HEK293 (cell line): ENCODE data around the gene ALG5.

ENCODE experiments used
- CTCF ChIA-PET: fragments of 350-600 bp; formaldehyde crosslinking; extraction: SDS; loops from one replicate; lab custom pipeline; 2021; ENCODE audit warnings: antibody characterized with exemption; lab: Yijun Ruan, JAX
- POLR2A ChIA-PET: fragments of 300-600 bp; formaldehyde crosslinking; extraction: SDS; loops from one replicate; lab custom pipeline; 2020; ENCODE audit warnings: antibody characterized with exemption, inconsistent platforms; lab: Yijun Ruan, JAX
- H3K27ac ChIP-seq: fragments of 200-500 bp; sonication (Bioruptor generic); 2 replicates; pipeline ENCODE4 v1.5.1; 2014; ENCODE audit warnings: low read depth, low read length, control low read depth, inconsistent platforms; ENCODE audit errors: extremely low read depth
- H3K36me3 ChIP-seq, 2 experiments: fragments of 200-500 bp in 1 of 2; sonication (Bioruptor generic) in 1 of 2; 1 replicate in 1 of 2; 2 replicates in 1 of 2; pipeline ENCODE4 v1.5.1; 2014 to 2017; ENCODE audit warnings: inconsistent platforms in 2 of 2, low read length in 2 of 2; ENCODE audit not compliant: control insufficient read depth in 2 of 2, insufficient read depth in 1 of 2
- H3K4me1 ChIP-seq: fragments of 200-500 bp; sonication (Bioruptor generic); 2 replicates; pipeline ENCODE4 v1.5.1; 2014; ENCODE audit warnings: mild to moderate bottlenecking, low read length, inconsistent platforms; ENCODE audit not compliant: control insufficient read depth, insufficient read depth
- H3K4me3 ChIP-seq: 2 replicates; pipeline ENCODE4 v1.5.1; 2011; ENCODE audit warnings: low read depth, mild to moderate bottlenecking, control low read depth, low read length, moderate library complexity
- H3K9me3 ChIP-seq: fragments of 200-500 bp; sonication (Bioruptor generic); 2 replicates; pipeline ENCODE4 v1.5.1; 2014; ENCODE audit warnings: low read depth, low read length, inconsistent platforms; ENCODE audit not compliant: control insufficient read depth, insufficient read depth
- KLF1 ChIP-seq: fragments of 450-650 bp; formaldehyde crosslinking; IDR thresholded peaks from 2 replicates; pipeline ENCODE4 v1.5.1; 2016; ENCODE audit warnings: missing biosample characterization, missing genetic modification characterization
- SCRT1 ChIP-seq: fragments of 450-650 bp; formaldehyde crosslinking; IDR thresholded peaks from 2 replicates; pipeline ENCODE4 v1.5.1; 2016; ENCODE audit warnings: missing biosample characterization, missing genetic modification characterization, borderline replicate concordance
- ZBTB20 ChIP-seq: fragments of 450-650 bp; formaldehyde crosslinking; IDR thresholded peaks from 2 replicates; pipeline ENCODE4 v1.5.1; 2016; ENCODE audit warnings: missing biosample characterization, missing genetic modification characterization
- ZBTB7A ChIP-seq: fragments of 450-650 bp; formaldehyde crosslinking; IDR thresholded peaks from 2 replicates; pipeline ENCODE4 v1.5.1; 2016; ENCODE audit warnings: low read depth, missing biosample characterization, missing genetic modification characterization
- ZNF221 ChIP-seq: fragments of 450-650 bp; formaldehyde crosslinking; IDR thresholded peaks from 2 replicates; pipeline ENCODE4 v1.5.1; 2017; ENCODE audit warnings: missing biosample characterization, missing genetic modification characterization, borderline replicate concordance
- ZNF391 ChIP-seq: fragments of 450-650 bp; formaldehyde crosslinking; IDR thresholded peaks from 2 replicates; pipeline ENCODE4 v1.5.1; 2016; ENCODE audit warnings: low read depth, missing biosample characterization, missing genetic modification characterization, borderline replicate concordance
- ZNF404 ChIP-seq: fragments of 450-650 bp; formaldehyde crosslinking; IDR thresholded peaks from 2 replicates; pipeline ENCODE4 v1.5.1; 2017; ENCODE audit warnings: missing biosample characterization, missing genetic modification characterization
- ZNF473 ChIP-seq: fragments of 450-650 bp; formaldehyde crosslinking; IDR thresholded peaks from 2 replicates; pipeline ENCODE4 v1.5.1; 2017; ENCODE audit warnings: missing biosample characterization, missing genetic modification characterization
- ZNF530 ChIP-seq: fragments of 450-650 bp; formaldehyde crosslinking; IDR thresholded peaks from 2 replicates; pipeline ENCODE4 v1.5.1; 2016; ENCODE audit warnings: low read depth, missing biosample characterization, missing genetic modification characterization
- ZNF654 ChIP-seq: fragments of 450-650 bp; formaldehyde crosslinking; IDR thresholded peaks from 2 replicates; pipeline ENCODE4 v1.5.1; 2016; ENCODE audit warnings: low read depth, missing biosample characterization, missing genetic modification characterization
- TF ChIP-seq, protein P1 (sequence below): fragments of 450-650 bp; formaldehyde crosslinking; IDR thresholded peaks from 2 replicates; pipeline ENCODE4 v1.5.1; 2017; ENCODE audit warnings: missing biosample characterization, missing genetic modification characterization
- TF ChIP-seq, protein P2 (sequence below): fragments of 450-650 bp; formaldehyde crosslinking; IDR thresholded peaks from 2 replicates; pipeline ENCODE4; 2016; ENCODE audit warnings: missing biosample characterization, missing genetic modification characterization
- TF ChIP-seq, protein P3 (sequence below): fragments of 450-650 bp; formaldehyde crosslinking; IDR thresholded peaks from 2 replicates; pipeline ENCODE4 v1.5.1; 2016; ENCODE audit warnings: missing biosample characterization, missing genetic modification characterization
- TF ChIP-seq, protein P4 (sequence below): fragments of 450-650 bp; formaldehyde crosslinking; IDR thresholded peaks from 2 replicates; pipeline ENCODE4 v1.5.1; 2016; ENCODE audit warnings: missing biosample characterization, missing genetic modification characterization

The ALG5 gene

DNA sequence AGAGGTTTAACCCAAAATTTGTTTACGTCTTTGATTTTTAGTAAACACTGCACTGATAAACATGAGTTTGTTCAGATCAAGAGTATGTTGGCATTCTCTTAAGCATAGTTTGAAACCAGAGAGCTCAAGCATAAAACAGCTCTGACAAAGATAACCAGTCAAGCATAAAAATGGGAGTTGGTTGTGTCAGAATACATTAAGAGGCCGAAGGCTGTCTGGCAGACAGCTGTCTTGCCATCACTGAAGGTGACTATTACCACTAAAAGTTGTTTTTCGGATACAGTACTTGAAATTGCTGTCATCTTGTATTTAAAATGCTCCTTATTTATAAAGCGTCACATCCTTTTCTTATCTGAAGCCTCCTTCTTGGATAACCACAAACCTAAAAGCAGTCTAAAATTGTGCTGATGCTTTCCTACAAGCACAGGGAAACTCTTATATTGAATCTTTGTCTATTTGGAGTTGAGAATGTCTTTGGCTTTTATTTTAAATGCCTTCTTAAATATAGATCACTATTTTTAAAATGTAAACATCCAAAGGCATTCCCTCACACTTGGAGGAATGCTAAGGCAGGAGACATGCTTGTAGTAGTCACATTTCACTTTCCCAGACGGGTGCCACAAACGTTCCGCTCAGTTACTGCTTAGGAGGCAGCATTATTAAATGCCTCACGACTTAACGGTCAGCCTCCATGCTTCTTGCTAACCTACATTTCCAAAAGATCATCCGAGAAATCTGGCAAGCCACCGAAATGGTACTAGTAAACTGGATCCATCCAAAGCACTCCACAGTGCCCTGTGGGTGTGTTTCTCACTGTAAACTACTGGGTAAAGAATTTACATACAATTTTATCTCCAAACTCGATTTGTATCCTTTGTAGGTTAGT lies 80.7 kb downstream of the ALG5 start (continued):
- TF ChIP-seq ZNF530 (tag by site-specific recombination) (no peak), ZNF654 (no peak), ZNF473 (tag by site-specific recombination) (no peak)

DNA sequence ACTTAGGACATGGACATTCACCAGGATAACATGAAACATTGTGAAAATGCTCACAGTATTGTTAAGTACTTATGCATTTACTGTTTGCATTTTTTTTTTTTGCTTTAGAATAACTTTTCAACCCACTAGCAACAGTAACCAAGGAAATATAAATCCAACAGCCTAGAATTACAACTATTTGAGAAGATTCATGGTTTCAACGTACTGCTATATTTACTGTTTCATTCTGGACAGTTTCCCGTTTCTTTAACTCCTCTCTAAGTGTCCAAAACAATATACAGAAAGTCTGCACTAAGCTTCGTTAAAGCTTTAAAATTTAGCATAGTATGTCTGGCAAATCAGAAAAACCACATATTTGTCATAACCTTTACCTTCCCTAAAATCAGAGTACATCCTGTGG lies 81.8 kb downstream of the ALG5 start:
- CTCF ChIA-PET = no interaction called here
- no peak overlapping the region for H3K4me3 ChIP-seq

DNA sequence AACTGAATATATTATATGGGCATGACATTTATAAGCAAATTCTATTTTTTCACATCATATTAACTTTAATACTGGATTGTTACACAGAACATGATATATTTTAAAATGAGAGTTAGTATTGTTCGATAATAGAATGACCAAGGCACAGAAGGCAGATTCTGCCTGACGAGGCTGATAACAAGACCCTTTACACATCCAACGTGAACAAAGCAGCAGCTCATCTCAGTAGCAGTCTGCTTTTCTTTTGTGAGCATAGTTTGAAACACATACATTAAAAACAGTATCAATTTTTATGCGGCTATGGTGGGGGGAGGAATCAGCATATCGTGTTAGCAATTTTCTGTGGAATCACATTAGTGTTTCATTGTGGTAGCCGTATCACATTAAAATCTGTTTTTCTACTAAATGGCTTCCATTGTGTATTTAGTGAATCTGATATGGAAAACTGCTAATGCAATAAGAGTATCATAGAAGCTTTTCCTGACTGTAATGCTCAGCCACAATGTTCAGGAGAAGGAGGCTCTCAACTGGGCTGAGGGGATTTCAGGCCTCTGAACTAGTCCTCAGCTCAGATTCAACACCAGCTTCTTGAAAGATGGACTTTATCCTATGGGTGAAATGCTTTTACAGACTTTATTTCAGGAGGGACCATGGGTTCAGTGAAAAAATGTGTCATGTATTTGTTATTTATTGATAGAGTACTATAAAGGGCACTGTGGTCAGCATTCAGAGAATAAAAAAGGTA lies 83.1 kb downstream of the ALG5 start:
- Histone ChIP-seq H3K9me3 (no peaks in the 10 kb centered on the region), H3K27ac (no peak overlapping the region), H3K36me3 (no peaks in the 10 kb centered on the region), H3K4me3 (no peak overlapping the region)
- TF ChIP-seq ZBTB20 (peak; percentile 35; the same call in 1 of the 2 replicates), KLF1 (tag by site-specific recombination) (no peak)
- TF ChIP-seq, protein P1, sequence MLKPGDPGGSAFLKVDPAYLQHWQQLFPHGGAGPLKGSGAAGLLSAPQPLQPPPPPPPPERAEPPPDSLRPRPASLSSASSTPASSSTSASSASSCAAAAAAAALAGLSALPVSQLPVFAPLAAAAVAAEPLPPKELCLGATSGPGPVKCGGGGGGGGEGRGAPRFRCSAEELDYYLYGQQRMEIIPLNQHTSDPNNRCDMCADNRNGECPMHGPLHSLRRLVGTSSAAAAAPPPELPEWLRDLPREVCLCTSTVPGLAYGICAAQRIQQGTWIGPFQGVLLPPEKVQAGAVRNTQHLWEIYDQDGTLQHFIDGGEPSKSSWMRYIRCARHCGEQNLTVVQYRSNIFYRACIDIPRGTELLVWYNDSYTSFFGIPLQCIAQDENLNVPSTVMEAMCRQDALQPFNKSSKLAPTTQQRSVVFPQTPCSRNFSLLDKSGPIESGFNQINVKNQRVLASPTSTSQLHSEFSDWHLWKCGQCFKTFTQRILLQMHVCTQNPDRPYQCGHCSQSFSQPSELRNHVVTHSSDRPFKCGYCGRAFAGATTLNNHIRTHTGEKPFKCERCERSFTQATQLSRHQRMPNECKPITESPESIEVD (tag by site-specific recombination) = peak; percentile 57
- TF ChIP-seq, all 188 proteins: peak for 2
- ChIA-PET POLR2A (interaction anchor here (0.8 kb wide), 1 partner anchor 85 kb away, joined by 3 read pairs; the partner anchor contains the start of gene EXOSC8), CTCF (interaction anchor here (0.8 kb wide), 1 partner anchor 66 kb away, joined by 3 read pairs; no protein-coding TSS in a partner anchor)
- peaks cover 19% of the 10 kb centered on the region for H3K4me1 ChIP-seq

More for the DNA sequence above, 81.8 kb downstream of the ALG5 start:
- Histone ChIP-seq H3K36me3 (no peaks in the 10 kb centered on the region), H3K27ac (no peak overlapping the region), H3K9me3 (no peaks in the 10 kb centered on the region), H3K4me1 (peaks cover 19% of the 10 kb centered on the region)
- POLR2A ChIA-PET = interaction anchor here (0.5 kb wide), 1 partner anchor 59 kb away, joined by 3 read pairs; no protein-coding TSS in a partner anchor
- TF ChIP-seq, protein P2, sequence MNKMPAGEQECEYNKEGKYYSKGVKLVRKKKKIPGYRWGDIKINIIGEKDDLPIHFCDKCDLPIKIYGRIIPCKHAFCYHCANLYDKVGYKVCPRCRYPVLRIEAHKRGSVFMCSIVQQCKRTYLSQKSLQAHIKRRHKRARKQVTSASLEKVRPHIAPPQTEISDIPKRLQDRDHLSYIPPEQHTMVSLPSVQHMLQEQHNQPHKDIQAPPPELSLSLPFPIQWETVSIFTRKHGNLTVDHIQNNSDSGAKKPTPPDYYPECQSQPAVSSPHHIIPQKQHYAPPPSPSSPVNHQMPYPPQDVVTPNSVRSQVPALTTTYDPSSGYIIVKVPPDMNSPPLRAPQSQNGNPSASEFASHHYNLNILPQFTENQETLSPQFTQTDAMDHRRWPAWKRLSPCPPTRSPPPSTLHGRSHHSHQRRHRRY (tag by site-specific recombination) = no peak
- TF ChIP-seq, protein P3, sequence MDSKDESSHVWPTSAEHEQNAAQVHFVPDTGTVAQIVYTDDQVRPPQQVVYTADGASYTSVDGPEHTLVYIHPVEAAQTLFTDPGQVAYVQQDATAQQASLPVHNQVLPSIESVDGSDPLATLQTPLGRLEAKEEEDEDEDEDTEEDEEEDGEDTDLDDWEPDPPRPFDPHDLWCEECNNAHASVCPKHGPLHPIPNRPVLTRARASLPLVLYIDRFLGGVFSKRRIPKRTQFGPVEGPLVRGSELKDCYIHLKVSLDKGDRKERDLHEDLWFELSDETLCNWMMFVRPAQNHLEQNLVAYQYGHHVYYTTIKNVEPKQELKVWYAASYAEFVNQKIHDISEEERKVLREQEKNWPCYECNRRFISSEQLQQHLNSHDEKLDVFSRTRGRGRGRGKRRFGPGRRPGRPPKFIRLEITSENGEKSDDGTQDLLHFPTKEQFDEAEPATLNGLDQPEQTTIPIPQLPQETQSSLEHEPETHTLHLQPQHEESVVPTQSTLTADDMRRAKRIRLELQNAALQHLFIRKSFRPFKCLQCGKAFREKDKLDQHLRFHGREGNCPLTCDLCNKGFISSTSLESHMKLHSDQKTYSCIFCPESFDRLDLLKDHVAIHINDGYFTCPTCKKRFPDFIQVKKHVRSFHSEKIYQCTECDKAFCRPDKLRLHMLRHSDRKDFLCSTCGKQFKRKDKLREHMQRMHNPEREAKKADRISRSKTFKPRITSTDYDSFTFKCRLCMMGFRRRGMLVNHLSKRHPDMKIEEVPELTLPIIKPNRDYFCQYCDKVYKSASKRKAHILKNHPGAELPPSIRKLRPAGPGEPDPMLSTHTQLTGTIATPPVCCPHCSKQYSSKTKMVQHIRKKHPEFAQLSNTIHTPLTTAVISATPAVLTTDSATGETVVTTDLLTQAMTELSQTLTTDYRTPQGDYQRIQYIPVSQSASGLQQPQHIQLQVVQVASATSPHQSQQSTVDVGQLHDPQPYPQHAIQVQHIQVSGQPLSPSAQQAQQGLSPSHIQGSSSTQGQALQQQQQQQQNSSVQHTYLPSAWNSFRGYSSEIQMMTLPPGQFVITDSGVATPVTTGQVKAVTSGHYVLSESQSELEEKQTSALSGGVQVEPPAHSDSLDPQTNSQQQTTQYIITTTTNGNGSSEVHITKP (tag by site-specific recombination) = no peak
- no peak for TF ChIP-seq ZNF404 (tag by site-specific recombination)
- no peak for TF ChIP-seq ZNF221
- no peak for TF ChIP-seq ZNF391 (tag by site-specific recombination)
- TF ChIP-seq ZBTB7A = no peak
- TF ChIP-seq SCRT1 (tag by site-specific recombination) = no peak
- TF ChIP-seq, protein P4, sequence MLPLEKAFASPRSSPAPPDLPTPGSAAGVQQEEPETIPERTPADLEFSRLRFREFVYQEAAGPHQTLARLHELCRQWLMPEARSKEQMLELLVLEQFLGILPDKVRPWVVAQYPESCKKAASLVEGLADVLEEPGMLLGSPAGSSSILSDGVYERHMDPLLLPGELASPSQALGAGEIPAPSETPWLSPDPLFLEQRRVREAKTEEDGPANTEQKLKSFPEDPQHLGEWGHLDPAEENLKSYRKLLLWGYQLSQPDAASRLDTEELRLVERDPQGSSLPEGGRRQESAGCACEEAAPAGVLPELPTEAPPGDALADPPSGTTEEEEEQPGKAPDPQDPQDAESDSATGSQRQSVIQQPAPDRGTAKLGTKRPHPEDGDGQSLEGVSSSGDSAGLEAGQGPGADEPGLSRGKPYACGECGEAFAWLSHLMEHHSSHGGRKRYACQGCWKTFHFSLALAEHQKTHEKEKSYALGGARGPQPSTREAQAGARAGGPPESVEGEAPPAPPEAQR (tag by site-specific recombination) = no peak
